HG02763 (cell line): ENCODE results near the gene APIP.

Experiments
- ATAC-seq: cut with Tn5 transposase; IDR thresholded peaks from one replicate; pipeline ENCODE4 v1.9.1; 2021; ENCODE audit warnings: mild to moderate bottlenecking, moderate library complexity; ENCODE audit not compliant: unreplicated experiment

Gene APIP

DNA sequence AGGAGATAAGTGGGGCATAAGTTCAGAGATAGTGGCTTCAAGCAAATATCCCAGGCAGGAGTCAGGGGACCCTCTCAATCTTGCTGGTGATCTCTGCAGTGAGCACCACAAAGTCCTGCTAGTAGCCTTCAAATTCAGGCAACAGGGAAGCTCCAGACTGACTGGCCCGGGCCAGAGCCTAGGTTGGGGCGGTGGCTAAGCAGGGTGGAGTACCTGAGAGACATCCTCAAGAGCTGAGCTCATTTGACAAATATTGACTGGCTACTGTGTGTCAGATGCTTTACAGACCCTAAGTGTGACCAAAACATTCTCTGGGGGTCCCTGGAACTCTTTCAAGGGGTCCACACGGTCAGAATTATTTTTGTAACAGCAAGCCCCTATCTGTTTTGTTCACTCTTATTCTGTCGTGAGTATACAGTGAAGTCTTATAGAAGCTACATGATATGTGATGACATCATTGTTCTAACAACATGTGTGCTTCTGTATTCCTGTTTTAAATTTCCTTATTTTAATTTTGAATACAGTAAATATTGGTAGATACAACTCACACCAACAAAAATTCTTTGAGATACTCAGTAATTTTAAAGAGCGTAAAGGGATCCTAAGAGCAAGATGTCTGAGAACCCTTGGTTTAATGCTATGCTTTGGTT lies 71.6 kb downstream of the APIP start:
- no peak for ATAC-seq

DNA sequence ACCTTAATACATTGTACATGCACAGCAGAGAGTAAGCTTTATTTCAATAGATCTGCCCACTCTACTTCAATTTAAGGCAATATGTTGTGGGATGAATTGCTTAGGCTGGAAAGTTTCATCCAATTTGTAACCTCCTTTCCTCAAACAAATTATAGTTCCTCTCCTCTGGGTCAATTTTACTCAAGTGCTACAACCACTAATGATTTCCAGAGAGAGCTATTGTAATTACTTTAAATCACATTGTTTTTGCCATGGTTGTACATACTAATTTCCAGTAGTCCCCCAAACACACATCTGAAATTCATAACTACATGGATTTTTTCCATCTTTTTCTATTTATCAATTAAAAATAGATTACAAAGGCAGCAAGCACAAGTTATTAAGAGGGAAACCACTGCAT lies 72.9 kb downstream of the APIP start:
- ATAC-seq, result no peak

DNA sequence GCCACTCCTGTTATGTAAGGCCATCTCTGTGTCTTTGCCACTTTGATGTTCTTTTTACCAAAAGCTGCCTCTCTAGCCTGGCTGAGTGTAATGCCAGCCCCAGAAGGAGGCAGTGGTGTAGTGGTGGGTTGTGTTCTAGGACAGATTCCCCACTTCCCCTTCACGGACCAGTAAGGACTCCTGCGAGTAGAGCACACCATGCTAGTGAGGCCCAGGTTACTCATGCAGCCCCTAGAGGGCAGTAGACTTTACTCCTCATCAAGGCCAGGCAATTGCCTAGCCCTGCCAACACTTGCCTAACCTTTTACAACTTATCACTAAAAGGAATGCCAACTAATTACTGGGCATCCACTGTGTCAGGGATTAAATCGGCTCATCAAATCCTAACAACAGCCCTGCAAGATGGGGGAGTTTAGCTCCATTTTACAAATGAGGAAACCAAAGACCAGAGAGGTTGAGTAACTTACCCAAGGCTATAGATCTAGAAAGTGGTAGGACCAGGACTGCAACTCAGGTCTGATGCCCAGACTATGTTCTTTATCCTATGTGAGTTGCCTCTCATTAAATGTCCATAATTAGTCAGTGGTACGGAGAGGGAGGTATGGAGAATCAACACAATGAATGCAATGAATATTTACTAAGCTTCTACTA lies 75.3 kb downstream of the APIP start:
- peak; percentile 61 for ATAC-seq

DNA sequence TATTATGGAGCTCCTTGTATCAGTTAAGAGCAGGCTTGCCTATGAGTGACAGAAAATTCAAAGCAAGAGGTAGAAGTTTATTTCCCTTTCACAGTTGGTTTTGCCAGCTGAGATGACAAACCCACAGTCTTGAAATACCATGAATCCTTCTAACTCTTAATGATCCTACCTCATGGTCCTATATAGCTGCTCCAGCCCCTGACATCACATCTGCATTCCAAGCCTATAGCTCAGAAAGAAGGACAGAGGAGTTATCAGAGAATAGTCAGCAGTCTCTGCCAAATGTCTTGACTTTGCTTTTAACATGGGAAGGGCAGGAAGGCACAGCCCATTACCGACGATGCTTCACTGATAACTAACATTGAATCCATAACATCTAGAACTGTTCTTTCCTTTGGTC lies 76.2 kb downstream of the APIP start:
- no peak for ATAC-seq

DNA sequence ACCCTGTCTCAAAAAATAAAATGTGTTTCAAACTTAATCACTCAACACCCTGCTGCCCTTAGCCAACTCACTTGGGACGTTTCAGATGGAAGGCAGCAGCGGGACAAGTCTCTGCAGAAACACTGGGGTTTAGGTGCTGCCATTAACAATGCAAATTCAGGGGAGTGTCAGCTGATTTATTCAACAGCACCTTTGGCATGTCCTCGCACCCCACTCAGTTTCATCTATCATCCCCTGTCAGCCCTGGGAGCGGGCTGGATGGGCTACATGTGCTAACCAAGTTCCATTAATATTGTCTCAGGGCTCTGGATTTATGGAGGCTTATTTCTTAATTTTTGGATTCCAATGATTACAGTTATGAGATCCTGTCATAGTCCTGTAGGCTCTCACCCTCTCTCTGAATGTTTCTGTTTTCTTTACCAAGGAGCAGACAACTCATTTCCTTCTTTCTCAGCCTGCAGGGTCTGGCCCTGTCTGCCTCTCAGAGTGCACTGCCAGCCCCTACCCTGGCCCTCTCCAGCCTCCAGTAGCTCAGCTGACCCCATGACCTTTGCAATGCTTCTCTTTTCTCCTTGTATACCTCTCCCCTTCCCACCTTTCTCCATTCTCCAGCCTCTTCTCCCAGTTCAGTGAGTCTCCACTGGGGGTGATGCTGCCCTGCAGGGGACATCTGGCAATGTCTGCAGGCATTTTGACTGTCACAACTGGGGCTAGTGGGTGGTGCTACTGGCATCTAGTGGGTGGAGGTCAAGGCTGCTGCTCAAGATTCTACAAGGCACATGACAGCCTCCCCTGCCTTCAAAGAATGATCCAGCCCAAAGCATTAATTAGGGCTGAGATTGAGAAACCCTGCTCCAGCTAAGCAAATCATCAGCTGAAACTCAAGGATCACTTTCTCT lies 79.0 kb downstream of the APIP start:
- ATAC-seq, result no peak

DNA sequence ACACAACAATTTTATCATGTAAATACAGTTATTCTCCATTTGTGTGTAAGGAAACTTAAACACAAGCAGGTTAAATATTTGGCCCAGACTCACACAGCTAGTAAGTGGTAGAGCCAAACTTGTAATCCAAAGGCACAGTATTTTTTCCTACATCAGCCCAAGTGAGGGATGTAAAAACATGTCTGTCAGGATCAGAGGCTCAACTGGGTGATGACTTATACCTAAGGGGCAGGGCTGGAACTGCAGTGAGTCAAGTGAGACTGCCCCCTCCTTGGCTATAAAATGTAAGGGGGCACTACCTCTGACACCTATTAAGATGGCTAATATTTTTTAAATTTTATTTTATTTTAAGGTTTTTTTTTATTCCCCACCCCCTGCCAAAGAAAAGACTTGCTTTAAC lies 82.6 kb downstream of the APIP start:
- no peak for ATAC-seq
